Measurements from ENCODE around the gene MCRIP1.
"Not testable (repeated sequence)": the region's sequence is repeated elsewhere in the genome, so short reads cannot be mapped to it uniquely, and the experiment has no call there.

The MCRIP1 gene

DNA sequence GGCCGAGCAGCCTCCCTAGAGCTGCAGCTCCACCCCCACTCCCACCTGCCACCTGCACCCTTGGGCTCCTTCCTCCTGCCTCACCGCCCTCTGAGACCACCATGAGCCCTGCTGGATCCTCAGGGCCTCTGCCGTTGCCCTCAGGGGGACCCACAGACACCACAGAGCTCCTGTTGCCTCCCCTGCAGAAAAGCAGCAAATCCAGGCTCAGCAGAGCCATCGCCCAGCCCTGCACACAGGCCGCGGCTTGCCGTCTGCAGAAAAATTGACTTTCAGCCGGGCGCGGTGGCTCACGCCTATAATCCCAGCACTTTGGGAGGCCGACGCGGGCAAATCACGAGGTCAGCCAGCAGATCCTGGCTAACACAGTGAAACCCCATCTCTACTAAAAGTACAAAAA lies 8.8 kb upstream of the MCRIP1 start:
- DNase-seq (ENCODE audit: extremely low read depth in 1 of 2, low read depth in 1 of 2): no peak

DNA sequence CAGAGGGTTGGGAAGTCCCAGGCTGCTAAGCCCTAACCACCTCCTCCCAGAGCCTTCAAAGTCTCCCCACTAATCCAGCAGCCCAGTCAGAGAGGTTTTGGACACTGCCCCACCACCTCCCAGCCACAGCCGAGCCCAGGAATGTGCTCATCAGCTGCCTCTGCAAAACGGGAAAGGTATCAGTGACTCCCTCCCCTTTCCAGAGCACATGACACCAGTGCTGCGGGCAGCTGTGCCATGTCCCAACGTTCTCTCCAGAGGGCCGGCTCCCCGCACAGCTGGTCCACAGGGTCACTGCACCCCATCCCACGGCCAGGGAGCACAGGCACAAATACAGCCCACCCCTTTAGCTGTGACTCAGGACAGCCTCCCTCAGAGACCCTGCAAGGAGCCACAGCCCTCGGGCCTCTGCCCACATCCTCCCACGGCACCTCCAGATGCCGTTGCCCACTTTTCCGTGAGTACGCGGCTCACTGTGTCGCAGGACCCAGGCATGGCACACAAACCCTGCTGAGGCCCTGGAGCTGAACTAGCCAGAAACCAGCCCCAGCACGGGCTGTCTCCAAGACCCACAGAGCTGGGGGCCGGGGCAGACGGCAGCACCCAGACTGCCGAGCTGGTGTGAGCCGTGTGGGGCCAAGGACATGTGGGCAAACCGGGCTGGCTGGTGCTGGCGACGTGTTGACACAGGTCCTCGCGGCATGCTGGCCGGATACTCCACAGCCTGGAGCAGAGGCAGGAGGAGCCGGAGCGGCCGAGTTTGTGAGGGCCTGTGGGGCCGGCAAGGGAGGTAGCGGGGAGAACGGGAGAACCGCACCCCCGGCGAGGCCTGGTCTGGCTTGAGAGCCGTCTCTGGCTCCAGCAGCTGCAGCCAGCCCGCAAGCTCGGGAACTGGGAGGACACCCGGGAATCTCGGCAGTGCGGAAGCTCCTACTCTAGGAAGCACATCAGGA lies 8.0 kb upstream of the MCRIP1 start:
- DNase-seq (ENCODE audit: extremely low read depth in 1 of 2, low read depth in 1 of 2): no peak

DNA sequence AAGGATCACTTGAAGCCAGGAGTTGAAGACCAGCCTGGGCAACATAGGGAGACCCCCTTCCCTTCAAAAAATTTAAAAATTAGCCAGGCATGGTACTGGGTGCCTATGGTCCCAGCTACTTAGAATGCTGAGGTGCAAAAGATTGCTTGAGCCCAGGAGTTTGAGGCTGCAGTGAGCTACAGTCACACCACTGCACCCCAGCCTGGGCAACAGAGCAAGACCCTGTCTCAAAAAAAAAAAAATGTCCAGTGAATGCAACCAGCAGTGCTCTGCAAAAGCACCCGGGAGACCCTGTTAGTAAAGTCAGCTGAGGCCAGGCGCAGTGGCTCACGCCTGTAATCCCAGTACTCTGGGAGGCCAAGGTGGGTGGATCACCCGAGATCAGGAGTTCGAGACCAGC lies 7.0 kb upstream of the MCRIP1 start:
- not testable (repeated sequence) for DNase-seq (ENCODE audit: extremely low read depth in 1 of 2, low read depth in 1 of 2)

DNA sequence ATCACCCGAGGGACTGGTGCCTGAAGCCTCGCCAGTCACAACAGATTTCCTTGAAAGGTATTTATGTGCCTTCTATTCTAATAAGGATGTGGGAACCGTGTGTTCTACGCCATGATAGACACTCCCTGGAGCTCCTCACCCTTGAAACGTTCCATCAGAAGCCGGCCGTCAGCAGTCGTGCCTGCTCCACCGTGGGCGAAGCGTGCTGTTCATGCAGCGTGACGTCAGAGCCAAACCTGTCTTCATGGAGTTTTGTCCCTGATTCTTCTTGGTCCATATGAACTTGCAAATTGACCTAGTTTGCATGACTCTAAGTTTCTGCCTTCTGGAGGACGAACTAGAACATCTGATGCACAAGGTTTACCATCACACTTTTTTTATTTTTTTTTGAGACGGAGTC lies 6.2 kb upstream of the MCRIP1 start:
- no peak for DNase-seq (ENCODE audit: extremely low read depth in 1 of 2, low read depth in 1 of 2)

DNA sequence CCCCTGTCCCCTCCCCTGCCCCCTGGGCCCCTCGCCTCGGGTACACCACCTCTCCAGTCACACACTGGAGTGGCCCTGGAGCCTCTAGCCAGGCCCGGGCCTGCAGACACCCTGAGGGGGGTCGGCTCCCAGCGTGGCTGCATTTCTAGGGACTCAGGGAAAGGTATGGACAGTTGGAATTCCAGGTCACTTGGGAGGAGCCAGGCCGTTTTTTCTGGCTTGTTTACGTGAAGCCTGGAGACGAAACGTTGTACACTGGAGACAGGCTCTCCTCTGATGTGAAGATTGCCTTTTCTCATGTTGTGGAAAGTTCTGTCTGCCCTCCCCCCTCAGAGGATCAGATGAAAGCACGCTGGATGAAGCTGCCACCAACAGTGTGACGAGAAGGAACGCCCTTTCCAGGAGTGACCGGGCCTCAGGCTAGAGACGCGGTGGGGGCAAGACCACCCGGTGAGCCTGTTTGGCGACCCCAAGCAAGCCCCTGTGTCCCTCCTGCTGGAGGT lies 5.7 kb upstream of the MCRIP1 start:
- DNase-seq (ENCODE audit: extremely low read depth in 1 of 2, low read depth in 1 of 2): no peak

DNA sequence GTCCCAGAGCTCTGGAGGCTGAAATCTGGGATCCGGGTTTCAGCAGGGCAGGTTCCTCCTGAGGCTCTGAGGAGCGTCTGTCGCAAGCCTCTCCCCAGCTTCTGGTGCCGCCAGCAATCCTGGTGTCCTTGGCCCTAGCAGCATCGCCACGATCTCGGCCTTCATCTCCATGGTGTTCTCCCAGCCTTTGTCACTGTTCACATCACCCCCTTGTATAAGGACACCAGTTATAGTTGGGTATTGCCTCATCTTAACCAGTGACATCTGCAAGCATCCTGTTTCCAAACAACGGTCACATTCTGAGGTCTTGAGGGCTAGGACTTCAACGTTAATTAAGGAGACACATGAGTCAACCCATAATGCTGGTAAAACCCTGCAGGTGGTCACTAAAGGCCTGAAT lies 4.5 kb upstream of the MCRIP1 start:
- DNase-seq (ENCODE audit: extremely low read depth in 1 of 2, low read depth in 1 of 2): no peak

DNA sequence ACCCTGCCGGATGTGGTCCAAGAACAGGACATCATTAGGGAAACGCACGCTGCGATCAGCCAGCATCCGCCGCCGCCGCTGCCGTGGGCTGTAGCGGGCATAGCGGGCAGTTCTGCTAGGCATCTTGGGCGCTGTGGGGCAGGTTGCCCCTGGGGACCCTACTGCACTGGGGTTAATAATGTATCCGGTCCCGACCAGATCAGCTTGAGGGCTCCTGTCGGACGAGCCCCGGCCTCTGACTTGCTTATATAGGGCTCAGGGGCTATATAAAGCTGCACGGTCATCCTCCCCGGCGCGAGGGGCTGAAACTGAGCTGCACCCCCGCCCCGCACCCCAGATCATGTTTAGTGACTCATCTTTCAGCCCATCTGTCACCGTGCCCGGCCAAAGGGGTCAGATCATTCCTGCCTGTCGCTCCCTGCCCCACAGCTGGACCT lies 1.8 kb upstream of the MCRIP1 start, which contains the start of gene PPP1R27:
PPP1R27 (minus strand) TSS at position 220 of the 437 bp plus-strand sequence; CDS start at position 123, 97 bp downstream.
- DNase-seq (ENCODE audit: extremely low read depth in 1 of 2, low read depth in 1 of 2): no peak

DNA sequence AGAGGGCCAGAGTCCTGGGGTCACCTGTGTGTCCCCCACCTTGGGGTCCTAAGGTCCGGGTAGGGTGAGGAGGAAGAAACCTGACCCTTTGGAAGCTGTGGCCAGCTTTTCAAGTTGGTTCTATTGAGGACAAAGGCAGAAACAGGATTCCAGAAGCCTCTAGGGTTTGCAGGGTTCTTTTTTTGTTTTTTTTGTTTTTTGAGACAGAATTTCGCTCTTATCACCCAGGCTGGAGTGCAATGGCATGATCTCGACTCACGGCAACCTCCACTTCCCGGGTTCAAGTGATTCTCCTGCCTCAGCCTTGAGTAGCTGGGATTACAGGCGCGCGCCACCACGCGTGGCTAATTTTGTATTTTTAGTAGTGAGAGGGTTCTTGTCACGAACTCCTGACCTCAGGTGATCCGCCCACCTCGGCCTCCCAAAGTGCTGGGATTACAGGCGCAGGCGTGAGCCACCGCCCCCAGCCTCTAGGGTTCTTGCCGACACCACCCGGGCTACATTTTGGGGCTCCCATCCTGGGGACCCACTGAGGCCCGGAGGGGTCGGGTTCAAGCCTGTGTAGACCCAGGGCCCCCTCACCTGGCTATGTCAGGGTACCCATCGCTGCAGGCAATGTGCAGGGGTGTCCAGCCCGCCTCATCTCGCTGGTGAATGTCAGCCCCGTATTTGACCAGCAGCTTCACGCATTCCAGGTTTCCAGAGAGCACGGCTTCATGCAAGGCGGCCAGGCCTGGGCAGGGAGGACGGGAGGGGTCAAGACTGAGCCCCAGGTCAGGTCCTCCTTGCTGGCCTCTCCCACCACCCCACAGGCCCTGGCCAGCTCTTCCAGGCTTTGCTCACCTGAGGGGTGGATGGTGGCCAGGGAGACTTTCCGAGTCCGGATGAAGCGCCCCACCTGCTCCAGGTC lies 1.1 kb upstream of the MCRIP1 start:
- DNase-seq (ENCODE audit: extremely low read depth in 1 of 2, low read depth in 1 of 2): no peak

DNA sequence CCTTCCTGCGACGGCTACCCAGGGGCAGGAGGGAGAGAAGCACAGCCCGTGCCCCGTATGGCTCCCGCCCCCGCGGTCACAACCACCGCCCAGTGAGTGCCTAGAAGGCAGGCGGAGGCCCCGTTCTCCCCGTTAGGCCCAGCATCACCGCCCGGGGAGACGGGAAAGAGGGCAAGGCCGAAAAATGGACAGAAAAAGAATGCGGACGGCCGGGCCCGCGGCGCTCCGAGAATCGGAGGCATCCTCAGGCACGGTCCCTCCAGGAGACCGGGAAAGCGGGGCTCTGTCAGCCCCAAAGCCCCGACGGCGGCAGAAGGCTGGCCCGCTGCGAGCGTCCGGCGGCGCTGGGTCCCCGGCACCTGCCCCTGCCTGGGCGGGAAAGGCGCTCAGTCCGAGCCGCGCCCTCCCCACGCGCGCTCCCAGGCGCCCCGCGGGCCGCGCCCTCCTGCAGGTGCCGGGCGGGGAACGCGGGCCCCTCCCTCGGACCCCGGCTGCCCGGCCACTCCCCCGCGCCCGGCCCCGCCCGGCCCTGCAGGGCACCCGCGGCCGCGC lies 407 bp downstream of the MCRIP1 start:
- no peak for DNase-seq (ENCODE audit: extremely low read depth in 1 of 2, low read depth in 1 of 2)

DNA sequence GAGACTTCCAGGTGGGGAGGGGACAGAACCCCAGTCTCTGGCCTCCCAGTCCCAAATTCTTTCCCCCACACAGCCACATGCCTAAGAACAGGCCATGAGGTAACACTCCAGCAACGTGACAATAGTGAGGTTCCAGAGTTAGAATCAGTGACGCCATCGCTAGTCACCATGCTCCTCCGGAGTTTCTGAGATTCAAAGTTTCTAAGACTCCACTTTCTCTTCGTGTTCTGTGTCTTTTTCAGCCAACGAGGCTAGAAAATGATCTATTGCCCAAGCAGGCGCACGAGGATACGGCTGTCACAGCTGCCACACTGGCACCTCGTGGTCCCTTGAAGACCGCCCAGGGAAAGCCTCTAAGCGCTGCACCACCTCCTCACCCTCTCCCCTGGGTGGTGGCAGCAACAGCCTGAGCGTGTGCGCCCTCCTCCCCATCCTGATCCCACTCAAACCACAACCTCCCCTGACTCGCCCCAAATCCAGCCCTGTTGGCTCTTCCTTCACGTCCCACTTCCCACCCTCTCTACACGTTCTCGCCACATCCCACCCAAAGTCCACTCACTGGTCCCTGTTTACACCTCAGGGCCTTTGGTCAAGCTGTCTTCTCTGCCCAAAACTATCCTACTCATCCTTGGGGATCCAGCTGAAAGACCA lies 1.0 kb downstream of the MCRIP1 start:
- DNase-seq (ENCODE audit: extremely low read depth in 1 of 2, low read depth in 1 of 2): peak in 1 of 2 donors; percentile 18

DNA sequence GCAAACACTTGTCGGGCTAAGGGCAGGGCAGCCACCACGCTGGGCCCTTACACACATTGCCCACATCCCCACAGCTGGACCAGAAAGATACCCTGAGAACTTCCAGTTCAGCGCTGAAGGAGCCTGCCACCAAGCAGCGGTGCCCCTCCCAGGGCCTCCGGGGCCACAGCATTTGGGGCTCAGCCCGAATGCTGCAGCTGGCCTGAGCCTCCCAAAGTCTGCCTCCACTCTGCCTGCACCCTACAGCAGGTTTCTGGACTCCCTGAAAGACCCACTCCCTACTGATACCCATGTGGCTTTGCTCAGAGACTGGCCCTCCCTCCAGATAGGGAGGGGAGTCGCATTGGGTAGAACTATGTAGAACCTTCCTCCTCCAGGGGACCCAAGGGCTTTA lies 1.5 kb downstream of the MCRIP1 start:
- DNase-seq (ENCODE audit: extremely low read depth in 1 of 2, low read depth in 1 of 2): no peak

DNA sequence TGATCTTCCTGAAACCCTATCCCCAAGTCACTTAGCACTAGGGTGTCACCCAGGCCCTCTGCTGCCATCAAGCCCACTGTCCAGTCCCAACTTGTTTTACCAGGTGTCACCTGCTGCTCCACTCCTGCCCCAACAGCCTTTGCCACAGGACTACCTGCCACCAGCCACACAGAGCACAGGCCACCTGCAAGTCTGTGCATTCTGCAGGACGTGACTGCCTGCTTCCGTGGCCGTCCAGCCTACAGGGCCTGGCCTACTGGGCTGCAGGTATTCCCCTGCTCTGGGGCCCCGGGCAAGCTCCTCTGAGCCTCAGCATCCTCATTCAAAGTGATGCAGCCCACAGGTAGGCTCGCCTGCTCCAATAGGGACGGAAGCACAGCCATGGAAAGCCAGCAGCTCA lies 3.2 kb downstream of the MCRIP1 start:
- no peak for DNase-seq (ENCODE audit: extremely low read depth in 1 of 2, low read depth in 1 of 2)

DNA sequence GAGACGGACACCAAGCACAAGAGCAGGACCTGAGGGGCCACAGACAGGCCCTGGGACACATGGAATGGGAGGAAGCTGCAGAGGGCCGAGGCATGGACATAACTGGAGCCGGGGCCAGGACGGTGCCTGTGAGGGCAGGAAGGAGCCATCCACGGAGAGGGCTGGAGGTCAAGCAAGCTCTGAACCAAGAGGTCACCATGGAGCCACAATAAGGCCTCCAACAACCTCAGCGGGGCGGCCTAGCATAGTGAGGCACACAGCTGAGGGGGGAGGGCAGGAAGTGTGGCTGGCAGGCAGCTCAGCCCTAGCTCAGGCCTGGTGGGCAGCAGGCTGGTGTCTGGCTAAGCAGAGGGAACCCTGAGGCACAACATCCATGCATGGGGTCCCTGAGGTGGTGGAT lies 4.4 kb downstream of the MCRIP1 start:
- DNase-seq (ENCODE audit: extremely low read depth in 1 of 2, low read depth in 1 of 2): no peak

DNA sequence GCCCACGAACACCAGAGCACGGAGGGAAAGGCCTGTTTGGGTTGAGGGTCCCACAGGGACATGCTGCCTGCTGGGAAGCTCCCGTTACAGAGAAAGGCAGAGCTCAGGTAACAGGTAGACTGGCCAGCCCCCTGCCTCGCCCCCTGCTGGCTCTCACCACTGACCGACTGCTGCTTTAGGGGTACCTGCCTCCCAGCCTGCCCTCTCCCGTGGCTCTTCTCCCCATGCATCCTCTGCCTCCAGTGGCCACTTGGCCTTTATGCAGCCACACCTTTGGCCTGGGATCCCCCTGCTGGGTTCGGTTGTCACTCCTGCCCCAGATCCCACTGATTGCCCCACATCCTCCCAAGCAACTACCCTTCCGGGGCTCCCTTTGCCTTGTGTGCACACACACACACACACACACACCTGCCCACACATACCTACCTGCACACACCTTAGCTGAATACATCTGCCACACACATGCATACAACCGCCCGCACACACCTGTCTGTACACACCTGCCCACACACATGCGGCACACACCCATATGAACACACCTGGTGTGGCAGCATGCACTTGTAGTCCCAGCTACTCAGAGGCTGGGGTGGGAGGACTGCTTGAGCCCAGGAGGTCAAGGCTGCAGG lies 7.1 kb downstream of the MCRIP1 start:
- DNase-seq (ENCODE audit: extremely low read depth in 1 of 2, low read depth in 1 of 2): no peak

DNA sequence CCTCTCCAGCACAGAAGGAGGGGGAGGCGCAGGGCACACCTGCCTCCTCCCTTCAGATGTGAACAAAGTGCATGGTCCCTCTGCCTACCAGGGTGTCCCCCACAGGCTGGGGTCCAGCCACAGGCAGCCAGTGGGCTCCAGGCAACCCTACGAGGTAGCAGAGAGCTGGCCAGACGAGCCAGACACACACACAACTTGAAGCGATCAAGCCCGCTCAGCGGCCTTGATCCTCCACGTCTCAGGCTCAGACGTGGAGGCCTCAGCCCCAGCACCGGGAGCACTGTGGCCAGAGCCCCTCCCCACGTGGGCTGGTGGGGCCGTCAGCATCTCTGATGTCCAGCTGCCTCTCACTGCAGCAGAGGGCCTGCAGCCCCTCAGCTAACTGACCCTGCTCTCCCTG lies 8.5 kb downstream of the MCRIP1 start:
- DNase-seq (ENCODE audit: extremely low read depth in 1 of 2, low read depth in 1 of 2): no peak

DNA sequence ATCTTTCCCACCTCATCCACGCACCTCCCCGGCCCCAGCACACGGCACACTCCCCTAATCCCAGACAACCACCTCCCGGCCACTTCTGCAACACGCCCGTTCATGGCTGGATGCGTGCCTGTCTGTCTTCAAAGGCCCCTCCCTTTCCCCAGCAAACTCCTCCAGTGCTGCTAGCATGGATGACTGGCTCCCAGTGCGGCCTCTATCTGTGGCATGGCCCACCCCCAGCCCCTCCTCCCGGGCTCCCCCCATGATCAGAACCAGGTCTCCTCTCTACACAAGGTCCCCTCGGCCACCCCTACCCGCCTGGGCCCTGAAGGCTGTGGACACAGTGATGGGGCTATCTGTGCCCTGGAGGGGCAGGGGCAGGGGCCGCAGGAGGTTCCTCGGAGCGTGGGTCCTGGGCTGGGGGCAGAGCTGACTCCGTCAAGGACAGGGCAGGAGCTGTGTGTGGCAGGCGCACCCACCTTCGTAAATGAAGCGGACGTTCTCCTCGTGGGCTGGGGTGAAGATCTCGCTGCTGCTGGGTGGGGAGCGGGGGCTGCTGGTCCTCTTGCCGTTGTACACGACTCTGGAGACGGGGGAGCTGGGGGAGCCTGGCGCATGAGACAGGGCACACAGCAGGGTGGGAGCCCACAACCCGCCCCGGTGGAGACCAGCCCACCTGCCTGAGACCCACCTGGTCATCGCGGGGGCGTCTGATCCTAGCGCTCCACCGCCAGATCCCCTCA lies 9.1 kb downstream of the MCRIP1 start:
- DNase-seq (ENCODE audit: extremely low read depth in 1 of 2, low read depth in 1 of 2): no peak

DNA sequence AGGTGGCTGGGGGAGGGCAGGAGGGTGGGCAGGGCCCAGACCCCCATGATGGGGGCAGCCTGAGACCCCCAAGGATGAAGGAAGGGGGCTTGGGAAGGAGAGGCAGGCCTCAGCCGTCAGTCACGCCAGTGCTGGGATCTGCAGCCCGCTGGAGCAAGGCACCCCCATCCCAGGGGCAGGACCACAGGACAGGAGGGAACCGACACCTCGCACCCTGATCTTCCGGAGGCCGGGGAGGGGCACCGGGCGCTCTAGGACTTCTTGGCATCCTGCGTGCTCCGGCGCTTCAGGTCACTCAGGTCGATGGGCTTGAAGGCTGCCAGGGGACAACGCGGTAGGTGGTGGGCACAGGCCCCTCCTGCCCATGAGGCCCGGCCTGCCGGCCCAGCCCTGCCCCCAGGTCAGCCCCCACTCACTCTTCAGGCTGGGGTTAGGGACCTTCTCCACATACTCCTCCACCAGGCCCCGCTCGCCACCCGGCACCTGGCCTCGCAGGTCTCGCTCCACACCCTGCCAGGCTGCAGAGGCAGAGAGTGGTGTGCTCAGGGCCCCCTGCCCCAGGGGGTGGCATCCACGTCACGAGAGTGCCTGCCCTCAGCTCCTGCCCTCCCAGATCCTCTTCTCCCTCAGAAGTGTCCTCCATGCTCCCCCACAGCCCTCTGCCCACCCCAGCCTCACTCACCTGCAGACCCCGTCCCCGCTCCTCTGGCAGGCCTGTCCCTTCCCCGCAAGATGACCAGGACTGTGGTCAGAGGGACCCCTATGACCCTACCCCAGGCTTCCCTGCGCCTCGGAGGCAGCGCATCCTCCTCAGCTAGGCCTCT lies 9.9 kb downstream of the MCRIP1 start:
- DNase-seq (ENCODE audit: extremely low read depth in 1 of 2, low read depth in 1 of 2): no peak

DNA sequence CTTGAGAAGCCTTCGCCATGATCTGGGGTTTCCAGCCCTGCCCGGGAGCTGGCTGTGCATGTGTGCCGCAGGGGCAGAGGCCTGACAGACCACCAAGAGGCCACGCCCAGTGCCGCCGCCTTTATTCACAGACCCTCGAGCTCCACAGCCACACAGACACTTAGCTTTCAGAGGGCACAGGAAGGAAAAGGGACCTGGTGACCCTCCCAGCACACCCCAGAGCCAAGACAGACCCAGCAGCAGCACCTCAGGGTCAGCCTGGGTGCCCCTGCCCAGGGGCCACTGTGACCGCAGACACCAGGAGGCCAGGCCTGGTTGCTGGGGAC lies 10.8 kb downstream of the MCRIP1 start:
- DNase-seq (ENCODE audit: extremely low read depth in 1 of 2, low read depth in 1 of 2): no peak
